Natural killer cell (primary cell): ENCODE measurements around the gene EMC10. TPM values are rescaled to one million over a fixed set of nuclear protein-coding genes. Genes with fewer than 3 reads are reported as not detected.

ENCODE experiments used
- ATAC-seq, 3 donors: fragments of 150-1000 bp in 2 of 3; fragments of 200-7000 bp in 1 of 3; cut with Tn5 transposase; 1 replicate in 1 of 3; 2 replicates in 2 of 3; pipeline ENCODE4 v1.10.0; 2021; ENCODE audit warnings: mild to moderate bottlenecking in 2 of 3, moderate library complexity in 2 of 3
- DNase-seq, 2 donors: peaks; one replicate each; pipeline versions ENCODE4 v3.0.0 to v3.0.0-alpha.2; 2013 to 2021; ENCODE audit warnings: mixed read lengths in 1 of 2
- H3K27ac ChIP-seq: one replicate; pipeline ENCODE4 v1.5.1; 2013; ENCODE audit warnings: mild to moderate bottlenecking, low read length
- H3K27me3 ChIP-seq: one replicate; pipeline ENCODE4 v1.6.1; 2013; ENCODE audit warnings: low read length; ENCODE audit not compliant: control insufficient read depth, insufficient read depth
- H3K36me3 ChIP-seq: one replicate; pipeline ENCODE4 v1.6.1; 2013; ENCODE audit warnings: low read length; ENCODE audit not compliant: control insufficient read depth, insufficient read depth
- H3K4me1 ChIP-seq: one replicate; pipeline ENCODE4 v1.6.1; 2013; ENCODE audit warnings: low read length; ENCODE audit not compliant: control insufficient read depth, insufficient read depth
- H3K4me3 ChIP-seq: one replicate; pipeline ENCODE4 v1.5.1; 2013; ENCODE audit warnings: low read length
- H3K9me3 ChIP-seq: one replicate; pipeline ENCODE4 v1.6.1; 2013; ENCODE audit warnings: low read length; ENCODE audit not compliant: control insufficient read depth, insufficient read depth
- H3K27ac Mint-ChIP-seq, 2 donors: one replicate each; pipeline ENCODE4 v1.8.0; 2022; ENCODE audit warnings: mild to moderate bottlenecking in 2 of 2, mixed read lengths in 2 of 2, moderate library complexity in 1 of 2
- H3K27me3 Mint-ChIP-seq, 2 donors: one replicate each; pipeline ENCODE4 v1.8.0; 2022; ENCODE audit warnings: low read depth in 2 of 2, mixed read lengths in 2 of 2
- H3K36me3 Mint-ChIP-seq: one replicate; pipeline ENCODE4 v1.8.0; 2022; ENCODE audit warnings: mixed read lengths
- H3K4me1 Mint-ChIP-seq, 2 donors: one replicate each; pipeline ENCODE4 v1.8.0; 2022; ENCODE audit warnings: mixed read lengths in 2 of 2
- H3K4me3 Mint-ChIP-seq: one replicate; pipeline ENCODE4 v1.8.0; 2022; ENCODE audit warnings: mild to moderate bottlenecking, moderate library complexity, mixed read lengths
- H3K9me3 Mint-ChIP-seq, 2 donors: one replicate each; pipeline ENCODE4 v1.8.0; 2022; ENCODE audit warnings: mixed read lengths in 2 of 2
- CTCF ChIP-seq: fragments of 200-600 bp; IDR thresholded peaks from one replicate; pipeline ENCODE4 v1.8.0; 2022; ENCODE audit warnings: antibody characterized with exemption
- WGBS: methylation state at CpG from one replicate; pipeline ENCODE4 v1.1.7; 2013; ENCODE audit warnings: missing lambda C conversion rate; ENCODE audit not compliant: insufficient coverage; 5-methylcytosine and 5-hydroxymethylcytosine counted together
- intact Hi-C: fragments of 100-400 bp; cut with micrococcal nuclease; formaldehyde crosslinking; loops from one replicate; pipeline ENCODE4 v1.14.2; 2022
- total RNA-seq, 4 donors: library from RNA; stranded (reverse); fragments of 120-200 nt in 1 of 4; gene quantifications; one replicate each; pipeline versions ENCODE4 v1.2.3 to v1.2.4, GENCODE V29; 2013 to 2022

The EMC10 gene
- total RNA-seq, 3 donors from 2014 or later (not counting 1 experiment from before 2014, with no cell fraction given): 79.5 to 85.1 (median 80.1) TPM

DNA sequence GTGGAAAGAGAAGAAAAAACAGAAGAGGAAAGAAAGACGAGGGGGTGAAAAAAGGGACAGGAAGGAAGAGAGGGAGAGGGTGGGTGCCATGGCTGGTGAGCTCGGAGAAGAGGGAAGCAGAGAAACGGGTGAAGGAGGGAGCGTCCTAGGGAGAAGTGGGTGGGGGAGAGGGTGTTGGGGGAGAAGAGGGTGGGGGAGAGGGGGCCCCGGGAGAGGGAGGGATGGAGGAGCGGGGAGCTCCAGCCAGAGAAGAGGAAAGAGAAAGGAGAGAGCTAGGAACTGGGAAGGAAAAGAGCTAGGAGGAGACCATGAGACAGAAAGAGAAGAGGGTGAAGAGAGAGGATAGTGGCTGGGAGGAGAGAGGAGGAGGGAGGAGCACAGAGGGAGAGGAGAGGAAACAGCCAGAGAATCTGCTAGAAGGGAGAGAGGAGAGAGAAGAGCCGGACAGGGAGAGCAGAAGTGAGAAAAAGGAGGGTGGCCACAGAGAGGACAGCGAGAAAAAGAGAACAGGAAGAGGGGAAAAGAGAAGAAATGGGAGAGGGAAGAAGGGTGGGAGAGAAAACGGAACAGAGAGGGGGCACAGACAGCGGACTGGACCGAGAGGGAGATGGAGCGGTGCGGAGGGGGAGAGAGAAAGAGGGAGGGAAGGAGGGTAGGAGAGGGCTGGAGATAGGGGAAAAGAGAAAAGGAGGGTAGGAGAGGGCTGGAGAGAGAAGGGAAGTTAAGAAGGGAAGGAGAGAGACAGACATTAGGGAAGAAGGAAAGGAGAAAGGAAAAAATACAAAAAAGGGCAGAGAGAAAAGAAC, 12.3 kb downstream of the EMC10 start:
- WGBS: 47% methylated on average over 13 of the region's 13 CpGs
- H3K4me3 Mint-ChIP-seq: no peak overlapping the region
- DNase-seq: no peak
- Histone ChIP-seq H3K27ac (no peak overlapping the region), H3K27me3 (no peaks in the 10 kb centered on the region), H3K4me1 (peaks cover 12% of the 10 kb centered on the region), H3K9me3 (no peaks in the 10 kb centered on the region), H3K4me3 (no peak overlapping the region), H3K36me3 (no peaks in the 10 kb centered on the region)
- H3K27me3 Mint-ChIP-seq: no peaks in the 10 kb centered on the region
- peaks cover 5 to 42% of the 10 kb centered on the region in 2 donors for H3K4me1 Mint-ChIP-seq
- H3K9me3 Mint-ChIP-seq: no peaks in the 10 kb centered on the region
- no peak overlapping the region for H3K27ac Mint-ChIP-seq
- H3K36me3 Mint-ChIP-seq: no peaks in the 10 kb centered on the region
- no peak for TF ChIP-seq CTCF
- no peak for ATAC-seq
- intact Hi-C loops: no loop called here

DNA sequence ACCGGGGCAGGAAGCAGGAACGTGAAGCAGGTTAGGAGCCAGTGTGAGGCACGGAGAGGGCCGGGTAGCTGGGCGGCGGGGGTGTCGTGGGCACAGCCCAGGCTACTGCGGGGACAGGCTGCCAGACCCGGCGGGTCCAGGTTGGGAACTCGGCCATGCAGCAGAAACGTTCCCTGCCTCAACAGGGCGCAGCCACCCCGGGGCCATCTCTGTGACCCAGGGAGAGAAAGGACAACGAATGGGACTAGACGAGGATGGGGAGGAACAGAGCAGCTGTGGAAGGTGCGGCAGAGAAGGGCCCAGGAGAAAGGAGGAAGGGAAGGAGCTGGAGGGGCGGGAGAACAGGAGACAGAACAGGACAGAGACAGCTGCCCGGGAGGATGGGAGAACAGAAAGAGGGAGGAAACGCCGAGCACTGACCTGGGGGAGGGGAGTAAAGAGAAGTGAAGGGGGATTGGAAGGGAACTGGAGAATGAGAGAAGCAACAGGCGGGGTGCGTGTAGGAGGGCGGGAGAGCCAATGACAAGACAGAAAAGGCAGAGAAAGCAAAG, 13.2 kb downstream of the EMC10 start:
- no peak overlapping the region for H3K4me3 ChIP-seq
- WGBS: 90% methylated on average over 24 of the region's 24 CpGs
- peaks cover 12% of the 10 kb centered on the region for H3K4me1 ChIP-seq
- no peak for TF ChIP-seq CTCF
- H3K36me3 ChIP-seq: no peaks in the 10 kb centered on the region
- no peak overlapping the region for H3K27ac ChIP-seq
- H3K4me3 Mint-ChIP-seq: no peak overlapping the region
- H3K4me1 Mint-ChIP-seq: peaks cover 5 to 42% of the 10 kb centered on the region in 2 donors
- no peaks in the 10 kb centered on the region for H3K27me3 Mint-ChIP-seq
- no peaks in the 10 kb centered on the region for H3K36me3 Mint-ChIP-seq
- H3K27ac Mint-ChIP-seq: no peak overlapping the region
- H3K9me3 ChIP-seq: no peaks in the 10 kb centered on the region
- DNase-seq (no peak), ATAC-seq (no peak)
- H3K9me3 Mint-ChIP-seq: no peaks in the 10 kb centered on the region
- intact Hi-C loops: no loop called here
- no peaks in the 10 kb centered on the region for H3K27me3 ChIP-seq

- H3K9me3 ChIP-seq: no peaks in the 10 kb centered on the region
- no peaks in the 10 kb centered on the region for H3K27me3 Mint-ChIP-seq
- intact Hi-C loops: no loop called here
- no peaks in the 10 kb centered on the region for H3K9me3 Mint-ChIP-seq
- H3K36me3 ChIP-seq: no peaks in the 10 kb centered on the region
- peaks cover 12% of the 10 kb centered on the region for H3K4me1 ChIP-seq
- H3K4me3 Mint-ChIP-seq: no peak overlapping the region
- WGBS: 98% methylated on average over 17 of the region's 18 CpGs
- no peak for ATAC-seq
- no peak for TF ChIP-seq CTCF
- H3K27ac Mint-ChIP-seq: no peak overlapping the region
- peaks cover 5 to 39% of the 10 kb centered on the region in 2 donors for H3K4me1 Mint-ChIP-seq
- H3K36me3 Mint-ChIP-seq: no peaks in the 10 kb centered on the region
- H3K27ac ChIP-seq: no peak overlapping the region
- H3K27me3 ChIP-seq: no peaks in the 10 kb centered on the region
- no peak for DNase-seq
- no peak overlapping the region for H3K4me3 ChIP-seq
Measured at GRCh38 chr19:50490411-50490811, 14.1 kb downstream of the EMC10 start.
